Trophoblast cell (in vitro differentiated cells and primary cell): ENCODE results near the gene MAML2.

Experiments used
- DNase-seq, 2 donors: peaks; one replicate each; pipeline ENCODE4 v3.0.0-alpha.2; 2016
- H2AFZ ChIP-seq: 2 replicates; pipeline ENCODE4 v1.6.1; 2013; ENCODE audit warnings: low read length, moderate library complexity, mild to moderate bottlenecking; ENCODE audit not compliant: insufficient read depth, poor library complexity
- H2AK5ac ChIP-seq: 2 replicates; pipeline ENCODE4 v1.6.1; 2013; ENCODE audit warnings: mild to moderate bottlenecking, low read length
- H2BK120ac ChIP-seq: 2 replicates; pipeline ENCODE4 v1.6.1; 2013; ENCODE audit warnings: low read length, mild to moderate bottlenecking, moderate library complexity; ENCODE audit not compliant: insufficient read depth, poor library complexity
- H2BK12ac ChIP-seq: 2 replicates; pipeline ENCODE4 v1.6.1; 2013; ENCODE audit warnings: mild to moderate bottlenecking, low read length, moderate library complexity
- H2BK5ac ChIP-seq: 2 replicates; pipeline ENCODE4 v1.6.1; 2013; ENCODE audit warnings: low read length, low read depth, moderate library complexity, mild to moderate bottlenecking; ENCODE audit not compliant: poor library complexity
- H3K14ac ChIP-seq: 2 replicates; pipeline ENCODE4 v1.6.1; 2013; ENCODE audit warnings: mild to moderate bottlenecking, low read length
- H3K18ac ChIP-seq: 2 replicates; pipeline ENCODE4 v1.6.1; 2013; ENCODE audit warnings: mild to moderate bottlenecking, low read length
- H3K23ac ChIP-seq: 2 replicates; pipeline ENCODE4 v1.6.1; 2013; ENCODE audit warnings: low read length
- H3K27ac ChIP-seq: 2 replicates; pipeline ENCODE4 v1.5.1; 2013; ENCODE audit warnings: low read depth, mild to moderate bottlenecking, inconsistent platforms, low read length, moderate library complexity
- H3K27me3 ChIP-seq: 2 replicates; pipeline ENCODE4 v1.6.1; 2013; ENCODE audit warnings: inconsistent platforms, mild to moderate bottlenecking, low read length, moderate library complexity; ENCODE audit not compliant: insufficient read depth
- H3K36me3 ChIP-seq, 2 experiments: 1 replicate in 1 of 2; 2 replicates in 1 of 2; pipeline ENCODE4 v1.6.1; 2013; ENCODE audit warnings: low read length in 2 of 2, mild to moderate bottlenecking in 2 of 2, moderate library complexity in 1 of 2; ENCODE audit not compliant: insufficient read depth in 2 of 2, control insufficient read depth in 1 of 2
- H3K4ac ChIP-seq: 2 replicates; pipeline ENCODE4 v1.6.1; 2013; ENCODE audit warnings: low read depth, mild to moderate bottlenecking, low read length, moderate library complexity
- H3K4me1 ChIP-seq, 2 experiments: 1 replicate in 1 of 2; 2 replicates in 1 of 2; pipeline ENCODE4 v1.6.1; 2013; ENCODE audit warnings: low read length in 2 of 2, mild to moderate bottlenecking in 2 of 2, moderate library complexity in 1 of 2; ENCODE audit not compliant: insufficient read depth in 2 of 2, control insufficient read depth in 1 of 2
- H3K4me2 ChIP-seq: 2 replicates; pipeline ENCODE4 v1.6.1; 2013; ENCODE audit warnings: inconsistent platforms, mild to moderate bottlenecking, low read length, moderate library complexity
- H3K4me3 ChIP-seq: 2 replicates; pipeline ENCODE4 v1.5.1; 2013; ENCODE audit warnings: mild to moderate bottlenecking, low read depth, low read length, inconsistent platforms
- H3K79me1 ChIP-seq: one replicate; pipeline ENCODE4 v1.6.1; 2013; ENCODE audit warnings: low read length
- H3K79me2 ChIP-seq: 2 replicates; pipeline ENCODE4 v1.6.1; 2013; ENCODE audit warnings: low read length, mild to moderate bottlenecking; ENCODE audit not compliant: control insufficient read depth, insufficient read depth, poor library complexity
- H3K9ac ChIP-seq: 2 replicates; pipeline ENCODE4 v1.6.1; 2013; ENCODE audit warnings: mild to moderate bottlenecking, low read length
- H3K9me3 ChIP-seq: 2 replicates; pipeline ENCODE4 v1.6.1; 2013; ENCODE audit warnings: low read depth, mild to moderate bottlenecking, control low read depth, inconsistent platforms, low read length; ENCODE audit not compliant: insufficient read depth
- H4K12ac ChIP-seq: 2 replicates; pipeline ENCODE4 v1.6.1; 2013; ENCODE audit warnings: low read depth, mild to moderate bottlenecking, low read length, moderate library complexity
- H4K8ac ChIP-seq: 2 replicates; pipeline ENCODE4 v1.6.1; 2013; ENCODE audit warnings: low read depth, mild to moderate bottlenecking, low read length, moderate library complexity
- H4K91ac ChIP-seq: one replicate; pipeline ENCODE4 v1.6.1; 2013; ENCODE audit warnings: low read depth, mild to moderate bottlenecking, low read length, moderate library complexity
- WGBS: extraction: QIAGEN DNeasy Blood & Tissue Kit; methylation state at CpG from one replicate; pipeline ENCODE4 v1.1.7; 2013; ENCODE audit warnings: missing lambda C conversion rate; ENCODE audit not compliant: insufficient read length, insufficient coverage; ENCODE audit errors: extremely low coverage; 5-methylcytosine and 5-hydroxymethylcytosine counted together

The MAML2 gene

DNA sequence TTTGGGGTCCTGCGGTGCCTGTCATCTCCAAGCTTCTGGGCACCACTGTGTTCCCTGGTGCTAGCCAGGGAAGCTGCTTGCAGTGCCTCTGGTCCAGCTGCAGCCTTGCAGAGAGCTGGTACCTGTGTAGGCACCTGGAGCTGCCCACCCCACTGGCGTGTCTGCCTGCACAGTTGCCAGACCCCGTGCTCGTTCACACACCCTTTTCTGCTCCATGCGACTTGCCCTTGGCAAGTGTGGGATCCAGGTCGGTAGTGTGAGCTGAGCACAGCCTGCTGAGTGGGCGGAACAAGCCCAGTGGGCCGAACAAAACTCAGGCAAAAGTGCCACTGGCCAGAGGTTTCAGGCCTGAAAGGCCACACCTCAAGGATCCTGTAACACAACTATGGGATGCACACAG is 272.5 kb downstream of the MAML2 start:
- no peak overlapping the region for H3K4me2 ChIP-seq
- WGBS: no CpG with 5 or more reads among the region's 8 CpGs

DNA sequence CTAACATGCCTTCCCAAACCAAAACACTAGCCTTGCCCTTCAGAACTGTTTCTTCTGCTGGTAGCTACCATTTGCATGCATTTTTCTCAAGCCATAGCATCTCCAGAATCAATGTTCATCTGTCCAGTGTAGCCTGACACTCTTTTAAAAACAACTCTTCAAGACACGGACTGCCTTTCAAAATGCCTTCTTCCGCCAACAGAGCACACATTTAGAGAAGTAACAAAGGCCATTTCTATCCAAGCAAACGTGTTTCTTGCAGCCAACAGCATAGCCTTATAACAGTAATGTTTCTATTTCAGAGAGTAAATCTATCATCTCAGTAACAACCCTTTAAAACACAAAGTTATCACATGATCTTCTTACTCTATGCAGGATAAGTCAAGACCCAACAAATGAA is 275.8 kb downstream of the MAML2 start:
- no peak overlapping the region for H3K4me3 ChIP-seq

More for the DNA sequence above, 272.5 kb downstream of the MAML2 start:
- H4K12ac ChIP-seq: no peak overlapping the region
- peaks cover 5% of the 10 kb centered on the region for H3K79me1 ChIP-seq
- H3K4me3 ChIP-seq: no peak overlapping the region
- no peak overlapping the region for H4K8ac ChIP-seq
- no peak overlapping the region for H3K27ac ChIP-seq
- H3K79me2 ChIP-seq: no peaks in the 10 kb centered on the region
- no peaks in the 10 kb centered on the region for H3K9me3 ChIP-seq
- peak overlapping the region; percentile 27 for H2BK12ac ChIP-seq
- H3K18ac ChIP-seq: peak overlapping the region; percentile 76
- H3K27me3 ChIP-seq: no peaks in the 10 kb centered on the region
- H3K23ac ChIP-seq: no peak overlapping the region
- no peak overlapping the region for H3K14ac ChIP-seq
- H2AK5ac ChIP-seq: peak overlapping the region; percentile 81
- H2BK120ac ChIP-seq: no peak overlapping the region
- H2AFZ ChIP-seq: no peak overlapping the region
- peaks cover 6 to 14% of the 10 kb centered on the region in 2 experiments for H3K36me3 ChIP-seq
- no peak for DNase-seq
- H2BK5ac ChIP-seq: no peak overlapping the region
- H3K4me1 ChIP-seq: peaks cover 3 to 11% of the 10 kb centered on the region in 2 experiments
- H3K9ac ChIP-seq: no peak overlapping the region
- H4K91ac ChIP-seq: peak overlapping the region; percentile 38
- H3K4ac ChIP-seq: peak overlapping the region; percentile 0

DNA sequence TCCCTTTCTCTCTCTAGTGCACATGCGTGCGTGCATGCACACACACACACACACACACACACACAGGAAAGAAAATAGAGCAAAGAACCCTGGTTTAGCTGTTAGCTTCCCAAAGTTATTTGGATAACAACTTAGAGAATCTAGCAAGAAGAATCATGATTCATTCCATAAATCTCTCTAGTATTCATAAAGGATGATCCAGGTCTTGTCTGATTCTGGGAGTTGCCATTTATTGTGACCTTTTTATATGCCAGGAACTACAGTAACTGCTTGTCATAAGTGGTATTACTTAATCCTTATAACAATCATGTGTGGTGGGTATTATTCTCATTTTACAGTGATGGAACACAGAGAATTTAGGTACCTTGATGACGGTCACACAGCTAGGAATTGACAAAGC is 277.6 kb downstream of the MAML2 start:
- H3K9me3 ChIP-seq: no peaks in the 10 kb centered on the region
- H3K4me3 ChIP-seq: no peak overlapping the region
- WGBS: no CpG with 5 or more reads among the region's 3 CpGs
- H2BK12ac ChIP-seq: no peak overlapping the region
- H3K9ac ChIP-seq: no peak overlapping the region
- H4K8ac ChIP-seq: no peak overlapping the region
- peaks cover 1 to 7% of the 10 kb centered on the region in 2 experiments for H3K36me3 ChIP-seq
- no peak overlapping the region for H2BK5ac ChIP-seq
- H3K18ac ChIP-seq: no peak overlapping the region
- H4K91ac ChIP-seq: no peak overlapping the region
- no peak overlapping the region for H2AK5ac ChIP-seq
- DNase-seq: no peak
- peaks cover 5% of the 10 kb centered on the region for H3K79me1 ChIP-seq
- H3K14ac ChIP-seq: no peak overlapping the region
- H2BK120ac ChIP-seq: no peak overlapping the region
- H3K4ac ChIP-seq: no peak overlapping the region
- H3K23ac ChIP-seq: no peak overlapping the region
- H3K27me3 ChIP-seq: no peaks in the 10 kb centered on the region
- no peak overlapping the region for H3K4me2 ChIP-seq
- H3K79me2 ChIP-seq: no peaks in the 10 kb centered on the region
- no peak overlapping the region for H4K12ac ChIP-seq
- no peak overlapping the region for H2AFZ ChIP-seq
- H3K27ac ChIP-seq: no peak overlapping the region
- H3K4me1 ChIP-seq: peaks cover 3 to 7% of the 10 kb centered on the region in 2 experiments

More for the DNA sequence above, 275.8 kb downstream of the MAML2 start:
- H2BK12ac ChIP-seq: no peak overlapping the region
- H3K79me1 ChIP-seq: peaks cover 7% of the 10 kb centered on the region
- H2BK5ac ChIP-seq: no peak overlapping the region
- no peaks in the 10 kb centered on the region for H3K79me2 ChIP-seq
- H2AK5ac ChIP-seq: no peak overlapping the region
- H3K4me2 ChIP-seq: no peak overlapping the region
- no CpG with 5 or more reads among the region's 3 CpGs for WGBS
- H3K27ac ChIP-seq: no peak overlapping the region
- H3K9me3 ChIP-seq: no peaks in the 10 kb centered on the region
- no peak overlapping the region for H3K23ac ChIP-seq
- no peak overlapping the region for H3K18ac ChIP-seq
- peaks cover 3 to 8% of the 10 kb centered on the region in 2 experiments for H3K4me1 ChIP-seq
- H4K91ac ChIP-seq: no peak overlapping the region
- no peak overlapping the region for H4K12ac ChIP-seq
- H3K4ac ChIP-seq: no peak overlapping the region
- no peak overlapping the region for H3K14ac ChIP-seq
- H3K9ac ChIP-seq: no peak overlapping the region
- H3K36me3 ChIP-seq: peaks cover 4 to 13% of the 10 kb centered on the region in 2 experiments
- no peak overlapping the region for H4K8ac ChIP-seq
- H2BK120ac ChIP-seq: no peak overlapping the region
- peak in 1 of 2 donors; percentile 44 for DNase-seq
- H3K27me3 ChIP-seq: no peaks in the 10 kb centered on the region
- no peak overlapping the region for H2AFZ ChIP-seq

DNA sequence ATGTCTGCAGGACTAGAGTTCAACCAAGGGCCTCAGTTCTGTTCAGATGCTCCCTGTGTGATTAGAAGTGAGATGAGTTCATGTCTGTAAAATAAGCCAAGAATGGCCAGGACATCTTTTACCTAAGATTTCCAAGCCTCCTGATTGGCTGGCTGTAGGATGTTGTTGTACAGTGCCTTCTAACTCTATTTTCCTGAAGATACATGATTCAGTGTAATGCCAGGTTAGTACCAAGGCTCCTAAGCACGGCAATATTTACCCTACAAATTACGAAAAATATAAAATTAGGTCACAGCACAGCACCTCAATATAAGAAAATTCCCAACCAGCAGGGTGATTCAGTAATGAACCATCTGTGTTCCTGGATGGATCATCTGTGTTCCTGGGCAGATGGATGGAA is 279.1 kb downstream of the MAML2 start:
- H2BK5ac ChIP-seq: no peak overlapping the region
- H3K36me3 ChIP-seq: peaks cover 0 to 10% of the 10 kb centered on the region in 2 experiments
- peaks cover 0 to 7% of the 10 kb centered on the region in 2 experiments for H3K4me1 ChIP-seq
- peaks cover 2% of the 10 kb centered on the region for H3K79me1 ChIP-seq
- no peaks in the 10 kb centered on the region for H3K9me3 ChIP-seq
- no peak overlapping the region for H3K4me3 ChIP-seq
- DNase-seq: no peak
- H3K27ac ChIP-seq: no peak overlapping the region
- no peak overlapping the region for H2BK120ac ChIP-seq
- no CpG with 5 or more reads among the region's 2 CpGs for WGBS
- no peak overlapping the region for H3K23ac ChIP-seq
- H3K27me3 ChIP-seq: no peaks in the 10 kb centered on the region
- H2AFZ ChIP-seq: no peak overlapping the region
- H3K14ac ChIP-seq: no peak overlapping the region
- H2AK5ac ChIP-seq: no peak overlapping the region
- H3K4ac ChIP-seq: peak overlapping the region; percentile 36
- H4K8ac ChIP-seq: peak overlapping the region; percentile 47
- H3K4me2 ChIP-seq: no peak overlapping the region
- H4K91ac ChIP-seq: no peak overlapping the region
- H3K9ac ChIP-seq: no peak overlapping the region
- H4K12ac ChIP-seq: no peak overlapping the region
- no peak overlapping the region for H3K18ac ChIP-seq
- H3K79me2 ChIP-seq: no peaks in the 10 kb centered on the region
- no peak overlapping the region for H2BK12ac ChIP-seq
